ENCODE data around the gene SOX6. TPM values are rescaled to one million over a fixed set of nuclear protein-coding genes. Genes with fewer than 3 reads are reported as not detected.

Gene SOX6
- polyA plus RNA-seq, 3 donors: not detected

- no peaks in the 10 kb centered on the region for H3K4me1 ChIP-seq (ENCODE audit: control insufficient read depth in 1 of 2, insufficient read depth in 2 of 2, low read length in 2 of 2)
These were observed 47.5 kb upstream of the SOX6 start for GRCh38 chr11:16403851-16404250.

GRCh38 chr11:16403448-16403803 lies 47.1 kb upstream of the SOX6 start:
- Histone ChIP-seq H3K9ac (ENCODE audit: insufficient read depth, low read length, poor library complexity, severe bottlenecking) (no peak overlapping the region), H4K20me1 (ENCODE audit: insufficient read depth, low read length) (no peaks in the 10 kb centered on the region), H3K36me3 (replicated peaks in 1 of 2; ENCODE audit: control insufficient read depth in 1 of 2, insufficient read depth in 2 of 2, low read length in 2 of 2) (no peaks in the 10 kb centered on the region), H3K9me3 (replicated peaks in 1 of 2; ENCODE audit: control insufficient read depth in 1 of 2, insufficient read depth in 1 of 2, low read length in 2 of 2) (no peaks in the 10 kb centered on the region), H3K27me3 (ENCODE audit: control insufficient read depth in 2 of 2, insufficient read depth in 2 of 2, low read length in 2 of 2) (no peaks in the 10 kb centered on the region), H3K4me1 (ENCODE audit: control insufficient read depth in 1 of 2, insufficient read depth in 2 of 2, low read length in 2 of 2) (no peaks in the 10 kb centered on the region), H2AFZ (ENCODE audit: insufficient read depth, low read depth, low read length, poor library complexity, severe bottlenecking) (no peak overlapping the region), H3K4me2 (replicated peaks; ENCODE audit: extremely low read depth, low read length, poor library complexity, severe bottlenecking) (no peak overlapping the region), H3K4me3 (replicated peaks in 1 of 3; ENCODE audit: low read depth in 2 of 3, low read length in 3 of 3) (no peak overlapping the region), H3K79me2 (ENCODE audit: insufficient read depth, low read length) (no peaks in the 10 kb centered on the region), H3K27ac (ENCODE audit: low read depth in 1 of 2, low read length in 2 of 2) (no peak overlapping the region)
- intact Hi-C loops (cut with micrococcal nuclease): no loop called here
- Mint-ChIP-seq H3K4me1 (no peaks in the 10 kb centered on the region), H3K27ac (no peak overlapping the region), H3K9me3 (peaks cover 0 to 2% (median 0%) of the 10 kb centered on the region in 7 donors), H3K27me3 (ENCODE audit: low read depth in 3 of 3) (no peaks in the 10 kb centered on the region), H3K4me3 (no peak overlapping the region), H3K36me3 (no peaks in the 10 kb centered on the region)
- WGBS (ENCODE audit: insufficient coverage): no CpG with 5 or more reads among the region's 2 CpGs
- DNase-seq: no peak
- TF ChIP-seq, protein P1, sequence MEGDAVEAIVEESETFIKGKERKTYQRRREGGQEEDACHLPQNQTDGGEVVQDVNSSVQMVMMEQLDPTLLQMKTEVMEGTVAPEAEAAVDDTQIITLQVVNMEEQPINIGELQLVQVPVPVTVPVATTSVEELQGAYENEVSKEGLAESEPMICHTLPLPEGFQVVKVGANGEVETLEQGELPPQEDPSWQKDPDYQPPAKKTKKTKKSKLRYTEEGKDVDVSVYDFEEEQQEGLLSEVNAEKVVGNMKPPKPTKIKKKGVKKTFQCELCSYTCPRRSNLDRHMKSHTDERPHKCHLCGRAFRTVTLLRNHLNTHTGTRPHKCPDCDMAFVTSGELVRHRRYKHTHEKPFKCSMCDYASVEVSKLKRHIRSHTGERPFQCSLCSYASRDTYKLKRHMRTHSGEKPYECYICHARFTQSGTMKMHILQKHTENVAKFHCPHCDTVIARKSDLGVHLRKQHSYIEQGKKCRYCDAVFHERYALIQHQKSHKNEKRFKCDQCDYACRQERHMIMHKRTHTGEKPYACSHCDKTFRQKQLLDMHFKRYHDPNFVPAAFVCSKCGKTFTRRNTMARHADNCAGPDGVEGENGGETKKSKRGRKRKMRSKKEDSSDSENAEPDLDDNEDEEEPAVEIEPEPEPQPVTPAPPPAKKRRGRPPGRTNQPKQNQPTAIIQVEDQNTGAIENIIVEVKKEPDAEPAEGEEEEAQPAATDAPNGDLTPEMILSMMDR (IDR thresholded peaks at IDR 0.05): no peak

More at GRCh38 chr11:16403851-16404250, 47.5 kb upstream of the SOX6 start:
- Histone ChIP-seq H4K20me1 (ENCODE audit: insufficient read depth, low read length) (no peaks in the 10 kb centered on the region), H3K36me3 (replicated peaks in 1 of 2; ENCODE audit: control insufficient read depth in 1 of 2, insufficient read depth in 2 of 2, low read length in 2 of 2) (no peaks in the 10 kb centered on the region), H3K27ac (ENCODE audit: low read depth in 1 of 2, low read length in 2 of 2) (no peak overlapping the region), H2AFZ (ENCODE audit: insufficient read depth, low read depth, low read length, poor library complexity, severe bottlenecking) (no peak overlapping the region), H3K79me2 (ENCODE audit: insufficient read depth, low read length) (no peaks in the 10 kb centered on the region), H3K27me3 (ENCODE audit: control insufficient read depth in 2 of 2, insufficient read depth in 2 of 2, low read length in 2 of 2) (no peaks in the 10 kb centered on the region), H3K9ac (ENCODE audit: insufficient read depth, low read length, poor library complexity, severe bottlenecking) (no peak overlapping the region), H3K4me3 (replicated peaks in 1 of 3; ENCODE audit: low read depth in 2 of 3, low read length in 3 of 3) (no peak overlapping the region), H3K4me2 (replicated peaks; ENCODE audit: extremely low read depth, low read length, poor library complexity, severe bottlenecking) (no peak overlapping the region), H3K9me3 (replicated peaks in 1 of 2; ENCODE audit: control insufficient read depth in 1 of 2, insufficient read depth in 1 of 2, low read length in 2 of 2) (no peaks in the 10 kb centered on the region)
- no CpG with 5 or more reads among the region's 1 CpG for WGBS (ENCODE audit: insufficient coverage)
- intact Hi-C loops (cut with micrococcal nuclease): no loop called here
- no peak for DNase-seq
- Mint-ChIP-seq H3K4me1 (no peaks in the 10 kb centered on the region), H3K9me3 (peaks cover 0 to 2% (median 0%) of the 10 kb centered on the region in 7 donors), H3K27me3 (ENCODE audit: low read depth in 3 of 3) (no peaks in the 10 kb centered on the region), H3K36me3 (no peaks in the 10 kb centered on the region), H3K4me3 (no peak overlapping the region), H3K27ac (no peak overlapping the region)
- TF ChIP-seq, protein P1 (IDR thresholded peaks at IDR 0.05): no peak
